Fibroblast of pulmonary artery (primary cell): ENCODE data around the gene ENPP4.

ENCODE experiments used
- DNase-seq: peaks from one replicate; pipeline ENCODE4 v3.0.0-alpha.2; 2010; ENCODE audit warnings: low read depth
- H3K4me3 ChIP-seq: replicated peaks from 2 replicates; pipeline ENCODE4 v1.5.1; 2011; ENCODE audit warnings: low read depth, mild to moderate bottlenecking, control low read depth, low read length, moderate library complexity
- CTCF ChIP-seq: IDR thresholded peaks from 2 replicates; pipeline ENCODE4 v1.5.1; 2011; ENCODE audit warnings: mild to moderate bottlenecking, control low read depth, low read length, inconsistent platforms; ENCODE audit errors: missing control alignments

ENPP4 gene

GRCh38 chr6:46097366-46097765 lies 32.4 kb upstream of the ENPP4 start:
- no peak for DNase-seq
- H3K4me3 ChIP-seq: no peak overlapping the region
- no peak for TF ChIP-seq CTCF

- no peak overlapping the region for H3K4me3 ChIP-seq
- no peak for TF ChIP-seq CTCF
- no peak for DNase-seq
Measured at GRCh38 chr6:46098678-46099077, 31.1 kb upstream of the ENPP4 start.

GRCh38 chr6:46099952-46100351 lies 29.8 kb upstream of the ENPP4 start:
- no peak for TF ChIP-seq CTCF
- H3K4me3 ChIP-seq: no peak overlapping the region
- DNase-seq: no peak

GRCh38 chr6:46102123-46102522 lies 27.7 kb upstream of the ENPP4 start:
- DNase-seq: no peak
- H3K4me3 ChIP-seq: no peak overlapping the region
- TF ChIP-seq CTCF: no peak

- no peak for TF ChIP-seq CTCF
- no peak overlapping the region for H3K4me3 ChIP-seq
- DNase-seq: no peak
Measured at GRCh38 chr6:46103441-46104115, 26.2 kb upstream of the ENPP4 start.

GRCh38 chr6:46104209-46104608 lies 25.6 kb upstream of the ENPP4 start:
- no peak for TF ChIP-seq CTCF
- H3K4me3 ChIP-seq: no peak overlapping the region
- no peak for DNase-seq

GRCh38 chr6:46105568-46105967 lies 24.2 kb upstream of the ENPP4 start:
- no peak for TF ChIP-seq CTCF
- no peak overlapping the region for H3K4me3 ChIP-seq
- no peak for DNase-seq
